Uterus (tissue), 4 donors: ENCODE data around the gene PCSK4. TPM values are rescaled to one million over a fixed set of nuclear protein-coding genes. Genes with fewer than 3 reads are reported as not detected.
"Not testable (repeated sequence)": the region's sequence is repeated elsewhere in the genome, so short reads cannot be mapped to it uniquely, and the experiment has no call there.

Experiments
- DNase-seq, 2 donors: peaks; one replicate each; pipeline ENCODE4 v3.0.0-alpha.2; 2019 to 2020
- H3K27ac ChIP-seq, 2 donors: fragments of 200-600 bp; sonication (generic); 1 replicate in 1 of 2; 2 replicates in 1 of 2; pipeline ENCODE4 v1.5.1; 2016 to 2018
- H3K27me3 ChIP-seq, 2 donors: fragments of 200-600 bp; sonication (generic); one replicate each; pipeline ENCODE4 v1.5.1; 2018 to 2019; ENCODE audit warnings: control low read depth in 1 of 2
- H3K36me3 ChIP-seq, 2 donors: fragments of 200-600 bp; sonication (generic); one replicate each; pipeline ENCODE4 v1.5.1; 2019; ENCODE audit warnings: control low read depth in 1 of 2
- H3K4me1 ChIP-seq, 2 donors: fragments of 200-600 bp; sonication (generic); one replicate each; pipeline ENCODE4 v1.5.1; 2018 to 2019; ENCODE audit warnings: control low read depth in 1 of 2
- H3K4me3 ChIP-seq, 2 donors: fragments of 200-600 bp; sonication (generic); 1 replicate in 1 of 2; 2 replicates in 1 of 2; pipeline ENCODE4 v1.5.1; 2018 to 2019; ENCODE audit warnings: mild to moderate bottlenecking in 1 of 2
- H3K9me3 ChIP-seq, 2 donors: fragments of 200-600 bp; sonication (generic); one replicate each; pipeline ENCODE4 v1.5.1; 2019; ENCODE audit warnings: control low read depth in 1 of 2
- CTCF ChIP-seq, 4 experiments: fragments of 200-600 bp in 2 of 4; fragments of 450-650 bp in 2 of 4; sonication (generic) in 2 of 4; IDR thresholded peaks; one replicate each; pipeline ENCODE4 v1.5.1; 2016 to 2019; ENCODE audit warnings: antibody characterized with exemption in 4 of 4, mild to moderate bottlenecking in 2 of 4, moderate library complexity in 1 of 4
- POLR2A ChIP-seq, 2 donors: fragments of 450-650 bp; IDR thresholded peaks; one replicate each; pipeline ENCODE4 v1.6.1; 2016; ENCODE audit warnings: antibody characterized with exemption in 2 of 2, mild to moderate bottlenecking in 1 of 2, moderate library complexity in 1 of 2
- intact Hi-C: fragments of 100-400 bp; cut with DNase I; formaldehyde crosslinking; loops from one replicate; pipeline ENCODE4 v1.15.1; 2023; ENCODE audit warnings: low total_unique reads
- total RNA-seq, 4 donors: library from RNA; depleted of rRNA in 3 of 4; stranded (reverse); fragments of >200 nt in 3 of 4; gene quantifications; one replicate each; pipeline versions ENCODE4 v1.1.0 to v1.2.4, GENCODE V29; 2014 to 2023
- donor health status: DM: yes; HTN: yes; CAD: no.

PCSK4 gene
- total RNA-seq, 4 donors from 2014 or later: under 0.01 to 6.4 (median 4.6) TPM; not detected in 1

- Histone ChIP-seq H3K4me3 (no peak overlapping the region), H3K9me3 (no peaks in the 10 kb centered on the region), H3K36me3 (no peaks in the 10 kb centered on the region), H3K4me1 (peaks cover 0 to 6% of the 10 kb centered on the region in 2 donors), H3K27me3 (no peaks in the 10 kb centered on the region), H3K27ac (no peak overlapping the region)
- DNase-seq: no peak
- intact Hi-C loops: no loop called here
- TF ChIP-seq POLR2A (IDR thresholded peaks at IDR 0.05) (no peak), CTCF (IDR thresholded peaks at IDR 0.05) (no peak)
These were observed 12.4 kb upstream of the PCSK4 start for GRCh38 chr19:1502433-1503088.

GRCh38 chr19:1501200-1501595 is 11.0 kb upstream of the PCSK4 start:
- DNase-seq: no peak
- no peak for TF ChIP-seq POLR2A (IDR thresholded peaks at IDR 0.05)
- Histone ChIP-seq H3K27ac (no peak overlapping the region), H3K4me1 (peaks cover 0 to 6% of the 10 kb centered on the region in 2 donors), H3K9me3 (no peaks in the 10 kb centered on the region), H3K4me3 (no peak overlapping the region), H3K36me3 (no peaks in the 10 kb centered on the region), H3K27me3 (no peaks in the 10 kb centered on the region)
- intact Hi-C loops: no loop called here

GRCh38 chr19:1499231-1499630 is 9.1 kb upstream of the PCSK4 start:
- H3K27me3 ChIP-seq, H3K4me1 ChIP-seq, H3K9me3 ChIP-seq, intact Hi-C loops, DNase-seq, H3K36me3 ChIP-seq, H3K4me3 ChIP-seq, H3K27ac ChIP-seq: not testable (repeated sequence)

GRCh38 chr19:1497578-1498235 is 7.6 kb upstream of the PCSK4 start:
- no peaks in the 10 kb centered on the region for H3K4me1 ChIP-seq
- H3K27me3 ChIP-seq: no peaks in the 10 kb centered on the region
- no peak overlapping the region for H3K4me3 ChIP-seq
- TF ChIP-seq POLR2A (IDR thresholded peaks at IDR 0.05) (no peak), CTCF (IDR thresholded peaks at IDR 0.05) (no peak)
- no peak overlapping the region for H3K27ac ChIP-seq
- no peak for DNase-seq
- intact Hi-C loops: no loop called here
- no peaks in the 10 kb centered on the region for H3K36me3 ChIP-seq
- no peaks in the 10 kb centered on the region for H3K9me3 ChIP-seq

- no peak overlapping the region for H3K27ac ChIP-seq
- no peaks in the 10 kb centered on the region for H3K27me3 ChIP-seq
- no peaks in the 10 kb centered on the region for H3K4me1 ChIP-seq
- DNase-seq: no peak
- no peak overlapping the region for H3K4me3 ChIP-seq
- TF ChIP-seq CTCF (IDR thresholded peaks at IDR 0.05) (no peak), POLR2A (IDR thresholded peaks at IDR 0.05) (no peak)
- intact Hi-C loops: no loop called here
- no peaks in the 10 kb centered on the region for H3K9me3 ChIP-seq
- no peaks in the 10 kb centered on the region for H3K36me3 ChIP-seq
These were observed 6.8 kb upstream of the PCSK4 start for GRCh38 chr19:1496714-1497577.
